Stimulated activated CD4-positive, alpha-beta T cell treated with anti-CD3 and anti-CD28 coated beads, Interleukin-15, amount 100 ng/mL, for 48 hours (primary cell): ENCODE results near the gene SHC3.

Experiments
- DNase-seq, 2 donors: peaks; one replicate each; pipeline ENCODE4 v3.0.0-alpha.2; 2020; ENCODE audit warnings: low read depth in 2 of 2

The SHC3 gene

GRCh38 chr9:89001917-89002540 is 176.6 kb downstream of the SHC3 start:
- DNase-seq = no peak

DNA sequence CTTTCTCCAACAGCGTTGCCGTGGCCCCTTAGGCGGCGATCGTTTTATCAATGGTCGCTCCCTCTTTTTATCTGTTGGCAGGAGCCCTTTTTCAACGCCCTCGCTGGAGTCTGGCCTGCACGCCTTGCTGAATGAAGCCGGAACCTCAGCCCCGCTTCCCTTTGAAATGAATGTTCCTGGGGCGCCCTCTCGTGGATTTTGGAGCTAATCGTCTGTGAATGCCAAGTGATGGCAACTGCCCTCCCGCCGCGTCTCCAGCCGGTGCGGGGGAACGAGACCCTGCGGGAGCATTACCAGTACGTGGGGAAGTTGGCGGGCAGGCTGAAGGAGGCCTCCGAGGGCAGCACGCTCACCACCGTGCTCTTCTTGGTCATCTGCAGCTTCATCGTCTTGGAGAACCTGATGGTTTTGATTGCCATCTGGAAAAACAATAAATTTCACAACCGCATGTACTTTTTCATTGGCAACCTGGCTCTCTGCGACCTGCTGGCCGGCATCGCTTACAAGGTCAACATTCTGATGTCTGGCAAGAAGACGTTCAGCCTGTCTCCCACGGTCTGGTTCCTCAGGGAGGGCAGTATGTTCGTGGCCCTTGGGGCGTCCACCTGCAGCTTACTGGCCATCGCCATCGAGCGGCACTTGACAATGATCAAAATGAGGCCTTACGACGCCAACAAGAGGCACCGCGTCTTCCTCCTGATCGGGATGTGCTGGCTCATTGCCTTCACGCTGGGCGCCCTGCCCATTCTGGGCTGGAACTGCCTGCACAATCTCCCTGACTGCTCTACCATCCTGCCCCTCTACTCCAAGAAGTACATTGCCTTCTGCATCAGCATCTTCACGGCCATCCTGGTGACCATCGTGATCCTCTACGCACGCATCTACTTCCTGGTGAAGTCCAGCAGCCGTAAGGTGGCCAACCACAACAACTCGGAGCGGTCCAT is 177.4 kb downstream of the SHC3 start:
- peak; percentile 68 to 71 for DNase-seq

DNA sequence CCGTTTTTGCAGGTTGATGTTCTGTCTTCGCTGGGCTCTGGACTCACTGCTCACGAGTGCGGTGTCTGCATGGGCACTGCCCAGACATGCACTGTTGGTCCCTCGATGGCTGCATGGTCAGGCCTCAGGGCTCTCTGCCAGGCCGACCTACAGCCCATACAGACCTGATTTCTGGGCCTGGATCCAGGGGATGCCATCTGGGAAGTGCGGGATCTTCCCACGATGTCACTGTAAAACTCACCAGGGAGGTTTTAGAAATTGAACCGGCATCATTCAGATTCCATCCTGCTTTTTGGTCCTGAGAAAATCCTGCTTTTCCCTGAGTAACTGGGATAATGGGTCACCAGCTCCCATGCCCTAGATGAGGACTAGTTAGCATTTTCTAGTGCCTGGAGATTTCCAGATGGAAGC is 178.2 kb downstream of the SHC3 start:
- no peak for DNase-seq

DNA sequence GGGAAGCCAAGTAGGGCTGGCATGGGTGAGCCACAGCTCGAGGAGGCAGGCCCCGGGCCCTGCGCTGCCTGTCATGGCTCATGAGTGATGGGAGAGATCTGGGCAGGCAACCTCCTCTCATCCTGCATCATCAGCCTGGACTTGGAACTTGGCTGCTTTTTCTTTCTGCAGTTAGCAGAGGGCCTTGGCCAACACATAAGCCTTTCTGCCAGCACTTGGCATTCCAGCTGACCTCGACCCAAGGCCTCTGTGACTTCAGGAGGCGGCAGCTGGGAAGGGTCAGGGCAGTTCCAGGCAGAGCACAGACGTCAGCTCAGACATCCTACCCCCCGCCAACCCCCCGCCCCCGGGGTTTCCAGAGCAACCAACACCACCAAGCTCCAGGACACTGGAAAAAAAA is 179.7 kb downstream of the SHC3 start:
- no peak for DNase-seq

GRCh38 chr9:88998503-88998902 is 180.1 kb downstream of the SHC3 start:
- DNase-seq = no peak

DNA sequence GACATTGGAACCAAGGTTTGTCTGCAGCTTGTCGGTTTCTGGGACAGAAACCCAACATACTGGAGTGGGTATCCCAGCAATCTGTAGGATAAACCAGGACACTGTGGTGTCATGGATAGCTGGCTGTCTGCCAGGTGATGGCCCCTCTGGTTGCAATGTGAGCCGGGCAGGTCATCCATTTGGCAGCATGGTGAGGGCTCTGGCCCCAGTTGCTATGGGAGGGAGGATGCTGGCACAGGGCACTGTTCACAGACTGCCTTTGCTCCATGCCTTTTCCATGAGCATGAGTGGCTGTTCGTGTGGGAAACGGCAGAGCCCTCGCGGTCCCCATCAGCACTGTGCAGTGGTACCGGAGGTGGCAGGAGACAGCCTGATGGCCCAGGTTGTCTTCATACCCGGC is 181.0 kb downstream of the SHC3 start:
- no peak for DNase-seq

- no peak for DNase-seq
Observed at GRCh38 chr9:88996921-88997235, 181.7 kb downstream of the SHC3 start.

- no peak for DNase-seq
Observed at GRCh38 chr9:88996046-88996920, 182.3 kb downstream of the SHC3 start.

- DNase-seq = no peak
Observed at GRCh38 chr9:88995627-88996026, 183.0 kb downstream of the SHC3 start.

GRCh38 chr9:88995200-88995577 is 183.4 kb downstream of the SHC3 start:
- no peak for DNase-seq

DNA sequence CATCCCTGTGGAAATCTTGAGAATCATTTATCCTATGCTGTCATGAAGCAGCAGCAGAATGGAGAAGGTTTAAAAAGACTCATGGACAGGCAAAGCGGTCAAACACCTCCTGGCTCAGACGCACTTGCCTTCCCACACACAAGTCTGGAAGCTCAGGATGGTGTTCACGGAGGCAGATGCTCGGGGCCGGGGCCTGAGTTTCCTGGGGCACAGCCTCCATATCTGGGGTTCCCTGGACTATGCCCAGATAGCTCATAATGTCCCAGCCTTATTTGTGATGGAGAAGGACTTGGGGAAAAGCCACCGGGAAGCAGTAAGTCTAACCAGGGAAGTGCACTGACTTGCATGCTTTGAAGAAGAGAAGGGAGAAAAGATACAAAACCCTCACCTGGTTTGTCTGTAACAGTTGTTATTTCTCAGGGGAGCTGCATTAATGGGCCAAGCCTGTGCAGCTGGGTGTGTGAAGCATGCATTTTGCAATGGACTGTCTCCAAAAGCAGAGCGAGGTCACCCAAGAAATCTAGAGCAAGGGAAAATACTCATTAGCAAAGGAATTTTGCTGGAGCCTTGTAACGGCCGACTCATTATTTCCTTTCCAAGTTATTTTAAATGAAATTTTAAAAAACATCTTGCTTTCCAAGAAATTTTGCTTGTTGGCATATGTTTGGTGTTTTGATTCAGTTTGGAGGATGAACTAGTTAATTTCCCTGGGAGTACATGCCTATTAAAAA is 184.0 kb downstream of the SHC3 start:
- no peak for DNase-seq

- DNase-seq = no peak
Observed at GRCh38 chr9:88993871-88994460, 184.7 kb downstream of the SHC3 start.

DNA sequence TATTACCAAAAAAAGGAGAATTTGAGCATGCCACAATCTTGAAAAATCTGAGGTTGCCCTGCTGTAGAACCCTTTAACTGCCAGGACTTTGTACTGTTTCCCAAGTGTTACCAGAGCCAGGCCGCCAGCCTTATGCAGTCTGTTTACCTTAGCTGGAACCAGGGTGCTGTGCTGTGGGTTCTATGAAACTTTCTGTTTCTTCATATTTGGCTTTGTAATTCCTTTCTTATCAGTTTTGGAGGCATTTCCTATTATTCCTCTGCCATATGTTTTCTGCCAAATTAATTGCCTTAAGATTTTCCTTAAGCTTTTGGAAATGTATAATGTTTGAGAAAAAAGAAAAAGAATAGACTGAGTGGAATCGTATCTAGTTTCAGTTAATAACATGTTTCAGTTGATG is 185.3 kb downstream of the SHC3 start:
- no peak for DNase-seq

- no peak for DNase-seq
Observed at GRCh38 chr9:88992556-88992955, 186.1 kb downstream of the SHC3 start.

GRCh38 chr9:88991066-88992034 is 187.3 kb downstream of the SHC3 start, which contains the start of gene S1PR3:
Gene S1PR3, plus strand, starts transcription at chr9:88991468. Its CDS starts 9,733 bp downstream, at chr9:89001201.
- DNase-seq = peak in 1 of 2 donors; percentile 8

GRCh38 chr9:88990729-88991065 is 187.9 kb downstream of the SHC3 start:
- DNase-seq = no peak

- no peak for DNase-seq
Observed at GRCh38 chr9:88990041-88990728, 188.4 kb downstream of the SHC3 start.

DNA sequence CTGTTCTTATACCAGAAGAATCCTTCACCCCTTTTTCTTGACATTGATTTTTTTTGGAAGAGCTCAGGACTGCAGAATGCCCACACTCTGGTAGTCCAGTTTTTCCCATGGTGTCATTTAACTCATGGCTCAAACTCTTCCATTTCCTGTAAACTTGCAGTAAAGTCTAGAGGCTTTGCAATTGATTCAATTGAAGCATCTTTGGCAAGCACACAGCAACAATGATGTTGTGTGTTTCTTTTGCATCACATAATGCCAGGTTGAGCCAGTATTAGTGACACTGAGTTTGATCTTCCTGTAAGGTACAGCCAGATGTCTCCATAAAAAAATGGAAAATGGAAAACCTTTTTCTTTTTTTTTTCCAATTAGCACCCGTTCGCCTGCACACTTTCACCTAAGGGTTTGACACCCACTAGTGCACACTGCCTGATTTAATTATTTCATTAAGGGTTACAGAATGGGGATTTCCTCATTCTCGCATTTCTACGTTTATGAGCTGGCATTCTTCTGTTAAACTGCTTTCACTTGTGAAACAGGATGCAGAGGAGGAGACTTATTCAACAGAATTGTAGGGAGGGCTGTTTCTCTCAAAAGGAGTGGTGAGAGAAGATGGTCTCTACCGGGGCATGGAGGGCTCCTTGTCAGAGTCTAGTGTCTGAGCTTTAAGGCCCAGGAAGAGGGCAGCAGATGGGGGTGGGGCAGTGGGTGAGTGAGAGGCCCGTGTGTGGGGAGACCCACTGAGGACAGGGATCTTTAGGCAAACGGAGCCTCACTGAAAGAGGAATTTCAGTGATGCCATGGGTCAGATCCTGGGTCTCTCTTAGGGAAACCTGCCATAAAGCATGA is 189.6 kb downstream of the SHC3 start:
- DNase-seq = no peak

GRCh38 chr9:88987661-88988060 is 191.0 kb downstream of the SHC3 start:
- no peak for DNase-seq
